Endometrial microvascular endothelial cells (primary cell): ENCODE measurements around the gene NCBP3. TPM values are rescaled to one million over a fixed set of nuclear protein-coding genes. Genes with fewer than 3 reads are reported as not detected.

ENCODE experiments used
- in situ Hi-C: cut with HindIII; loops from 2 replicates; pipeline ENCODE4 v1.10.0; 2017; ENCODE audit warnings: low sequenced_read_pairs, low pct_unique_long_range_greater_than_20kb; ENCODE audit errors: inconsistent ontology term
- total RNA-seq: library from RNA; depleted of rRNA; stranded (reverse); fragments of >200 nt; gene quantifications from one replicate; pipeline ENCODE4 v1.2.3, GENCODE V29; 2015; ENCODE audit errors: inconsistent ontology term

Gene NCBP3
- total RNA-seq, result 29.1 TPM

GRCh38 chr17:3845621-3846436 is at the start of gene NCBP3:
NCBP3 (minus strand) TSS chr17:3846246; CDS start chr17:3846223, 23 bp downstream.
- in situ Hi-C loops, result no loop called here

GRCh38 chr17:3895354-3895753 is 49.3 kb upstream of the NCBP3 start:
- in situ Hi-C loops, result no loop called here

- in situ Hi-C loops, result no loop called here
Observed at GRCh38 chr17:3894911-3895343, 48.9 kb upstream of the NCBP3 start.

- in situ Hi-C loops, result no loop called here
Observed at GRCh38 chr17:3894188-3894587, 48.1 kb upstream of the NCBP3 start.

GRCh38 chr17:3893720-3894116 is 47.7 kb upstream of the NCBP3 start:
- in situ Hi-C loops, result no loop called here

- in situ Hi-C loops, result no loop called here
Observed at GRCh38 chr17:3893003-3893719, 47.1 kb upstream of the NCBP3 start, which contains the start of gene CAMKK1. CAMKK1 (minus strand) TSS chr17:3893053; CDS start chr17:3885687, 7,366 bp downstream.

GRCh38 chr17:3892095-3892998 is 46.3 kb upstream of the NCBP3 start:
- in situ Hi-C loops, result no loop called here

- in situ Hi-C loops, result no loop called here
Observed at GRCh38 chr17:3891626-3892094, 45.6 kb upstream of the NCBP3 start.

GRCh38 chr17:3890878-3891219 is 44.8 kb upstream of the NCBP3 start:
- in situ Hi-C loops, result no loop called here

- in situ Hi-C loops, result no loop called here
Observed at GRCh38 chr17:3890082-3890877, 44.2 kb upstream of the NCBP3 start.

- in situ Hi-C loops, result no loop called here
Observed at GRCh38 chr17:3889325-3890012, 43.4 kb upstream of the NCBP3 start.

GRCh38 chr17:3888343-3889171 is 42.5 kb upstream of the NCBP3 start:
- in situ Hi-C loops, result no loop called here

- in situ Hi-C loops, result no loop called here
Observed at GRCh38 chr17:3887804-3888203, 41.8 kb upstream of the NCBP3 start.

GRCh38 chr17:3887394-3887793 is 41.3 kb upstream of the NCBP3 start:
- in situ Hi-C loops, result no loop called here

- in situ Hi-C loops, result no loop called here
Observed at GRCh38 chr17:3886776-3887175, 40.7 kb upstream of the NCBP3 start.

GRCh38 chr17:3885970-3886369 is 39.9 kb upstream of the NCBP3 start:
- in situ Hi-C loops, result no loop called here

- in situ Hi-C loops, result no loop called here
Observed at GRCh38 chr17:3885271-3885670, 39.2 kb upstream of the NCBP3 start.
